HL-60/S4 treated with retinoic acid at 250 ng/mL for 4 days and 3 days (cell line): ENCODE measurements around the gene ZBTB7C.

ENCODE experiments used
- in situ Hi-C: fragments of 300-500 bp; cut with MboI; formaldehyde crosslinking; loops from 2 replicates; pipeline ENCODE4 v1.7.0; 2022; ENCODE audit warnings: low sequenced_read_pairs

ZBTB7C gene

GRCh38 chr18:48031641-48032040, 377.5 kb downstream of the ZBTB7C start:
- in situ Hi-C loops = loop anchor here (25.0 kb wide), 1 partner anchor 406 kb away; no protein-coding TSS in a partner anchor

- in situ Hi-C loops = loop anchor here (25.0 kb wide), 1 partner anchor 406 kb away; no protein-coding TSS in a partner anchor
Observed at GRCh38 chr18:48030616-48031480, 378.3 kb downstream of the ZBTB7C start.

GRCh38 chr18:48029296-48029986, 379.7 kb downstream of the ZBTB7C start:
- in situ Hi-C loops = loop anchor here (25.0 kb wide), 1 partner anchor 408 kb away; no protein-coding TSS in a partner anchor

- in situ Hi-C loops = loop anchor here (25.0 kb wide), 1 partner anchor 409 kb away; no protein-coding TSS in a partner anchor
Observed at GRCh38 chr18:48028696-48029095, 380.5 kb downstream of the ZBTB7C start.

GRCh38 chr18:48028081-48028480, 381.1 kb downstream of the ZBTB7C start:
- in situ Hi-C loops = loop anchor here (25.0 kb wide), 1 partner anchor 409 kb away; no protein-coding TSS in a partner anchor

GRCh38 chr18:48027401-48027963, 381.7 kb downstream of the ZBTB7C start:
- in situ Hi-C loops = loop anchor here (25.0 kb wide), 1 partner anchor 410 kb away; no protein-coding TSS in a partner anchor

- in situ Hi-C loops = loop anchor here (25.0 kb wide), 1 partner anchor 411 kb away; no protein-coding TSS in a partner anchor
Observed at GRCh38 chr18:48026216-48026615, 383.0 kb downstream of the ZBTB7C start.

GRCh38 chr18:48024881-48025660, 384.1 kb downstream of the ZBTB7C start:
- in situ Hi-C loops = loop anchor here (25.0 kb wide), 2 partner anchors 238 to 412 kb away; no protein-coding TSS in a partner anchor

GRCh38 chr18:48024009-48024512, 385.1 kb downstream of the ZBTB7C start:
- in situ Hi-C loops = loop anchor here (25.0 kb wide), 1 partner anchor 237 kb away; no protein-coding TSS in a partner anchor

- in situ Hi-C loops = loop anchor here (25.0 kb wide), 1 partner anchor 236 kb away; no protein-coding TSS in a partner anchor
Observed at GRCh38 chr18:48023334-48024008, 385.7 kb downstream of the ZBTB7C start.

GRCh38 chr18:48022531-48023329, 386.5 kb downstream of the ZBTB7C start:
- in situ Hi-C loops = loop anchor here (25.0 kb wide), 1 partner anchor 235 kb away; no protein-coding TSS in a partner anchor

- in situ Hi-C loops = loop anchor here (25.0 kb wide), 1 partner anchor 235 kb away; no protein-coding TSS in a partner anchor
Observed at GRCh38 chr18:48022021-48022420, 387.2 kb downstream of the ZBTB7C start.

GRCh38 chr18:48021273-48021914, 387.8 kb downstream of the ZBTB7C start:
- in situ Hi-C loops = loop anchor here (25.0 kb wide), 1 partner anchor 234 kb away; no protein-coding TSS in a partner anchor

- in situ Hi-C loops = loop anchor here (25.0 kb wide), 1 partner anchor 233 kb away; no protein-coding TSS in a partner anchor
Observed at GRCh38 chr18:48020337-48021250, 388.6 kb downstream of the ZBTB7C start.

- in situ Hi-C loops = loop anchor here (25.0 kb wide), 1 partner anchor 232 kb away; no protein-coding TSS in a partner anchor
Observed at GRCh38 chr18:48019557-48020325, 389.4 kb downstream of the ZBTB7C start.

GRCh38 chr18:48018851-48019250, 390.3 kb downstream of the ZBTB7C start:
- in situ Hi-C loops = loop anchor here (25.0 kb wide), 1 partner anchor 232 kb away; no protein-coding TSS in a partner anchor
